T1000 (cell line): ENCODE data around the gene MYO5C.
"Not testable (repeated sequence)": the region's sequence is repeated elsewhere in the genome, so short reads cannot be mapped to it uniquely, and the experiment has no call there.

Source experiments
- DNase-seq: peaks from one replicate; lab custom pipeline; 2025; ENCODE audit warnings: mixed read lengths; lab: John Stamatoyannopoulos, UW

Gene MYO5C

GRCh38 chr15:52243697-52244555 lies 51.7 kb downstream of the MYO5C start:
- no peak for DNase-seq

- no peak for DNase-seq
Measured at GRCh38 chr15:52243286-52243685, 52.3 kb downstream of the MYO5C start.

GRCh38 chr15:52241489-52241888 lies 54.1 kb downstream of the MYO5C start:
- no peak for DNase-seq

GRCh38 chr15:52240166-52240565 lies 55.4 kb downstream of the MYO5C start:
- DNase-seq = no peak

GRCh38 chr15:52238989-52239525 lies 56.5 kb downstream of the MYO5C start:
- not testable (repeated sequence) for DNase-seq

- DNase-seq = no peak
Measured at GRCh38 chr15:52238149-52238548, 57.5 kb downstream of the MYO5C start.

- no peak for DNase-seq
Measured at GRCh38 chr15:52236013-52236412, 59.6 kb downstream of the MYO5C start.

- no peak for DNase-seq
Measured at GRCh38 chr15:52234596-52235541, 60.7 kb downstream of the MYO5C start.

- no peak for DNase-seq
Measured at GRCh38 chr15:52233405-52233804, 62.2 kb downstream of the MYO5C start.

- DNase-seq = no peak
Measured at GRCh38 chr15:52232327-52232726, 63.3 kb downstream of the MYO5C start.

GRCh38 chr15:52230073-52230472 lies 65.5 kb downstream of the MYO5C start:
- DNase-seq = no peak

GRCh38 chr15:52228921-52229320 lies 66.7 kb downstream of the MYO5C start:
- DNase-seq = no peak

- peak; percentile 46 for DNase-seq
Measured at GRCh38 chr15:52227456-52227855, 68.1 kb downstream of the MYO5C start.

GRCh38 chr15:52225230-52225629 lies 70.4 kb downstream of the MYO5C start:
- DNase-seq = no peak

- no peak for DNase-seq
Measured at GRCh38 chr15:52224211-52224610, 71.4 kb downstream of the MYO5C start.

- DNase-seq = no peak
Measured at GRCh38 chr15:52221730-52222129, 73.9 kb downstream of the MYO5C start.

- no peak for DNase-seq
Measured at GRCh38 chr15:52220937-52221660, 74.5 kb downstream of the MYO5C start.

- DNase-seq = no peak
Measured at GRCh38 chr15:52220251-52220650, 75.4 kb downstream of the MYO5C start.

GRCh38 chr15:52218816-52219215 lies 76.8 kb downstream of the MYO5C start:
- no peak for DNase-seq

GRCh38 chr15:52218371-52218770 lies 77.2 kb downstream of the MYO5C start:
- DNase-seq = no peak

- DNase-seq = no peak
Measured at GRCh38 chr15:52217186-52217585, 78.4 kb downstream of the MYO5C start.

- no peak for DNase-seq
Measured at GRCh38 chr15:52214553-52214952, 81.1 kb downstream of the MYO5C start.
